ENCODE data around the gene SLC7A6OS.

The SLC7A6OS gene

DNA sequence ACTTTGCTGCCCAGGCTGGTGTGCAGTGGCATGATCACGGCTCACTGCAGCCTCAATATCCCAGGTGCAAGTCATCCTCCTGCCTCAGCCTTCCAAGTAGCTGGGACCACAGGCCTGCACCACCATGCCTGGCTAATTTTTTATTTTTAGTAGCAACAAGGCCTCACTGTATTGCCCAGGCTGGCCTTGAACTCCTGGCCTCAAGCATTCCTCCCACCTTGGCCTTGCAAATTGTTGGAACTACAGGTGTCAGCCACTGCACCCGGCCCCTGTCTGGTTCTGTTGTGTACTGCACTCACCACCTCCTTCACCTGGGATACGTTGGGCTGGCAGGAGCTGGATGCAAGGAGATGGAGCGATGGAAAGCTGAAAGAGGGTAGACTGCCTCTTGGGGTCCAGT lies 57.0 kb downstream of the SLC7A6OS start:
- no peak for DNase-seq (ENCODE audit: low spot score)

- DNase-seq (ENCODE audit: low spot score), result no peak
These were observed 58.4 kb downstream of the SLC7A6OS start for GRCh38 chr16:68252383-68252782.

DNA sequence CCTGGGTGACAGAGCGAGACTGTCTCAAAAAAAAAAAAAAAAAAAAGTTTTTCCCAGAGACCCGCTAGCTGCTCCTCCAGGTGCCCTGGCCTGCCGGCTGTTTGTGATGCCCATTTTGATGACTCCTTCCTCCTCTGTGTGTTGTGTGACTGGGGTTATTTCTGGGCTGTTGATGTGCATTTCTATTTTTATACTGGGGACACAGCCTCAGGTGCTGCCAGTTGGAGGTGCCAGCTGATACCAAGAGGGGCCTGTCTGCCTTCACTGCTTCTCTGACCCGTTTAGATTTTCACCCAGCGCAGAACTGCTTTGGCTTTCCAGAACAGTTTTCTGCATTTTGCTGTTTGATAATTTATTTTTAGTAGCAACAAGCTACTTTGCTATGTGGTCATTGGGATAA lies 58.9 kb downstream of the SLC7A6OS start:
- DNase-seq (ENCODE audit: low spot score), result no peak

DNA sequence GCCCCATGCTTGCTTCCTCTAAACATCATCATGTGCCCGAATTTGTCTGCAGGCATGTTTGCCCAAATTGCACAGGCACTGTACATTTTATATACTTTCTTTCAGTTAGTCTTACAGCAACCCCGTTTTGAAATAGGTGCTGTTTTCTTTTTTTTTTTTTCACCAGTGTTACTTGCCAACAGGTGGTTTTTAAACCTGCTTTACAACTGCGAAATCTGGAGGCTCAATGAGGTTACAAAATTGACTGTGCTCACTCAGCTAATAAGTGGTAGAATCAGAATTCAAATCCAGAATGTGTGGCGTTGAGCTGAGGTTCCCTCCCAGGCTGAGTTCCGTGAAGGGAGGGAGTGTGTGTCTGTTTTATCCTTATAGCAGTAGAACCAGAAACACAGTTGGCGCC lies 59.8 kb downstream of the SLC7A6OS start:
- DNase-seq (ENCODE audit: low spot score), result no peak

- no peak for DNase-seq (ENCODE audit: low spot score)
These were observed 61.4 kb downstream of the SLC7A6OS start for GRCh38 chr16:68249371-68249770.
